Spleen (tissue), 7 donors: ENCODE data around the gene SLC25A13.

Experiments
- POLR2A ChIP-seq, 3 donors: fragments of 450-650 bp; IDR thresholded peaks; one replicate each; pipeline ENCODE4 v1.5.1; 2017; ENCODE audit warnings: antibody characterized with exemption in 3 of 3, mild to moderate bottlenecking in 1 of 3
- POLR2AphosphoS5 ChIP-seq, 3 donors: sonication (generic); formaldehyde crosslinking; IDR thresholded peaks; one replicate each; pipeline ENCODE4 v1.5.1; 2017; ENCODE audit warnings: antibody characterized with exemption in 3 of 3
- TF ChIP-seq, protein P1 (sequence below), 11 experiments: fragments of 200-600 bp in 7 of 11; fragments of 450-650 bp in 4 of 11; sonication (generic) in 4 of 11; IDR thresholded peaks in 8 of 11; conservative IDR thresholded peaks in 3 of 11; 1 replicate in 7 of 11; 2 replicates in 4 of 11; pipeline versions ENCODE4 v1.4.0 to v1.8.0; 2016 to 2021; ENCODE audit warnings: antibody characterized with exemption in 11 of 11, inconsistent platforms in 4 of 11, mild to moderate bottlenecking in 1 of 11
- donor health status: DM: no; HTN: no; CAD: no; lungs with moderate emphysema.
- donor health status: DM: no; HTN: no; CAD: no.
- donor health status: DM: no; HTN: no; CAD: no.

DNA sequence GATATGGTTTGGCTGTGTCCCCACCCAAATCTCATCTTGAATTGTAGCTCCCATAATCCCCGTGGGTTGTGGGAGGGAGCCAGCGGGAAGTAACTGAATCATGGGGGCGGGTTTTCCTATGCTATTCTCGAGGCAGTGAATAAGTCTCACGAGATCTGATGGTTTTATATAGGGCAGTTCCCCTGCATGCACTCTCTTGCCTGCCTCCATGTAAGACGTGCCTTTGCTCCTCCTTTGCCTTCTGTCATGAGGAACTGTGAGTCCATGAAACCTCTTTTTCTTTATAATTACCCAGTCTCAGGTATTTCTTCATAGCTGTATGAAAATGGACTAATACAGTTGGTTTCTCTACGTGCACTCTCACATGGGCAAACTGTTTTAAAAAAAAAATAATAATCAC, 207.7 kb downstream of the SLC25A13 start:
- no peak for TF ChIP-seq POLR2AphosphoS5 (IDR thresholded peaks at IDR 0.05)
- TF ChIP-seq POLR2A (IDR thresholded peaks at IDR 0.05), result no peak
- TF ChIP-seq, protein P1, sequence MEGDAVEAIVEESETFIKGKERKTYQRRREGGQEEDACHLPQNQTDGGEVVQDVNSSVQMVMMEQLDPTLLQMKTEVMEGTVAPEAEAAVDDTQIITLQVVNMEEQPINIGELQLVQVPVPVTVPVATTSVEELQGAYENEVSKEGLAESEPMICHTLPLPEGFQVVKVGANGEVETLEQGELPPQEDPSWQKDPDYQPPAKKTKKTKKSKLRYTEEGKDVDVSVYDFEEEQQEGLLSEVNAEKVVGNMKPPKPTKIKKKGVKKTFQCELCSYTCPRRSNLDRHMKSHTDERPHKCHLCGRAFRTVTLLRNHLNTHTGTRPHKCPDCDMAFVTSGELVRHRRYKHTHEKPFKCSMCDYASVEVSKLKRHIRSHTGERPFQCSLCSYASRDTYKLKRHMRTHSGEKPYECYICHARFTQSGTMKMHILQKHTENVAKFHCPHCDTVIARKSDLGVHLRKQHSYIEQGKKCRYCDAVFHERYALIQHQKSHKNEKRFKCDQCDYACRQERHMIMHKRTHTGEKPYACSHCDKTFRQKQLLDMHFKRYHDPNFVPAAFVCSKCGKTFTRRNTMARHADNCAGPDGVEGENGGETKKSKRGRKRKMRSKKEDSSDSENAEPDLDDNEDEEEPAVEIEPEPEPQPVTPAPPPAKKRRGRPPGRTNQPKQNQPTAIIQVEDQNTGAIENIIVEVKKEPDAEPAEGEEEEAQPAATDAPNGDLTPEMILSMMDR (IDR thresholded peaks at IDR 0.05 in 8 of 11, conservative IDR thresholded peaks at IDR 0.05 in 3 of 11), result no peak
